IMR-90 (cell line): ENCODE results near the gene BTRC. TPM values are rescaled to one million over a fixed set of nuclear protein-coding genes. Genes with fewer than 3 reads are reported as not detected.
A peak's percentile ranks its signal among the peaks of the same experiment; 100 is the strongest.

Experiments used
- ATAC-seq: fragments of 200-7000 bp; cut with Tn5 transposase; 2 replicates; pipeline ENCODE4 v1.9.1; 2020; ENCODE audit warnings: low read depth, mild to moderate bottlenecking, moderate library complexity
- BruUV-seq: library from RNA; stranded (reverse); fragments of 400-500 nt; replicated peaks from 2 replicates; lab custom pipeline; 2021; lab: Mats Ljungman, UMichigan
- CTCF ChIA-PET: fragments of 300-600 bp; formaldehyde crosslinking; extraction: SDS; loops from one replicate; lab custom pipeline; 2021; ENCODE audit warnings: antibody characterized with exemption; lab: Yijun Ruan, JAX
- POLR2A ChIA-PET: fragments of 300-600 bp; sonication (Branson Sonifier 250); formaldehyde crosslinking; loops from one replicate; lab custom pipeline; 2022; ENCODE audit warnings: antibody characterized with exemption; ENCODE audit not compliant: unreplicated experiment; lab: Charles Lee
- DNase-seq: peaks from one replicate; pipeline ENCODE4 v3.0.0; 2013
- H2AFZ ChIP-seq: replicated peaks from 2 replicates; pipeline ENCODE3; 2013; ENCODE audit warnings: low read length, mild to moderate bottlenecking; ENCODE audit not compliant: poor library complexity
- H2AK5ac ChIP-seq: 2 replicates; pipeline ENCODE4 v1.6.1; 2013; ENCODE audit warnings: low read depth, low read length, inconsistent platforms
- H2AK9ac ChIP-seq: replicated peaks from 2 replicates; pipeline ENCODE3; 2013; ENCODE audit warnings: mild to moderate bottlenecking, low read depth, low read length, moderate library complexity; ENCODE audit not compliant: poor library complexity
- H2BK120ac ChIP-seq: 2 replicates; pipeline ENCODE4 v1.6.1; 2013; ENCODE audit warnings: low read depth, low read length, inconsistent platforms
- H2BK15ac ChIP-seq: 3 replicates; pipeline ENCODE4 v1.6.1; 2013; ENCODE audit warnings: low read depth, low read length, inconsistent platforms
- H2BK20ac ChIP-seq: 2 replicates; pipeline ENCODE4 v1.6.1; 2013; ENCODE audit warnings: low read depth, mild to moderate bottlenecking, inconsistent platforms, low read length, moderate library complexity
- H2BK5ac ChIP-seq: 2 replicates; pipeline ENCODE4 v1.6.1; 2013; ENCODE audit warnings: mild to moderate bottlenecking, low read depth, low read length, inconsistent platforms; ENCODE audit not compliant: poor library complexity, severe bottlenecking
- H3K14ac ChIP-seq: replicated peaks from 2 replicates; pipeline ENCODE4 v1.6.1; 2013; ENCODE audit warnings: low read depth, low read length, inconsistent platforms
- H3K18ac ChIP-seq: 2 replicates; pipeline ENCODE4 v1.6.1; 2013; ENCODE audit warnings: low read depth, low read length, control low read depth
- H3K23ac ChIP-seq: 2 replicates; pipeline ENCODE4 v1.6.1; 2013; ENCODE audit warnings: low read depth, low read length, inconsistent platforms
- H3K27ac ChIP-seq: 2 replicates; pipeline ENCODE4 v1.5.1; 2013; ENCODE audit warnings: mild to moderate bottlenecking, control low read depth, low read length; ENCODE audit not compliant: insufficient read depth
- H3K27me3 ChIP-seq: 2 replicates; pipeline ENCODE4 v1.6.1; 2013; ENCODE audit warnings: low read length; ENCODE audit not compliant: control insufficient read depth, insufficient read depth
- H3K36me3 ChIP-seq: 2 replicates; pipeline ENCODE4 v1.6.1; 2013; ENCODE audit warnings: low read length, mixed read lengths; ENCODE audit not compliant: control insufficient read depth, insufficient read depth
- H3K4ac ChIP-seq: 2 replicates; pipeline ENCODE4 v1.6.1; 2013; ENCODE audit warnings: low read depth, low read length, inconsistent platforms
- H3K4me1 ChIP-seq: 2 replicates; pipeline ENCODE4 v1.6.1; 2013; ENCODE audit warnings: low read length, mixed read lengths; ENCODE audit not compliant: control insufficient read depth, insufficient read depth
- H3K4me2 ChIP-seq: 2 replicates; pipeline ENCODE4 v1.6.1; 2013; ENCODE audit warnings: low read depth, mild to moderate bottlenecking, control low read depth, low read length, moderate library complexity
- H3K4me3 ChIP-seq: 2 replicates; pipeline ENCODE4 v1.5.1; 2013; ENCODE audit warnings: low read depth, mild to moderate bottlenecking, control low read depth, low read length, moderate library complexity; ENCODE audit not compliant: insufficient read depth
- H3K56ac ChIP-seq: 2 replicates; pipeline ENCODE4 v1.6.1; 2013; ENCODE audit warnings: low read length, inconsistent platforms; ENCODE audit not compliant: insufficient read depth; ENCODE audit errors: extremely low read depth
- H3K79me1 ChIP-seq, 2 experiments: 2 replicates each; pipeline ENCODE4 v1.6.1; 2013; ENCODE audit warnings: low read length in 2 of 2, inconsistent platforms in 1 of 2, low read depth in 1 of 2
- H3K9ac ChIP-seq: 2 replicates; pipeline ENCODE4 v1.6.1; 2013; ENCODE audit warnings: low read depth, low read length, control low read depth
- H3K9me1 ChIP-seq: 2 replicates; pipeline ENCODE4 v1.6.1; 2013; ENCODE audit warnings: low read length, inconsistent platforms; ENCODE audit not compliant: insufficient read depth
- H3K9me3 ChIP-seq: 2 replicates; pipeline ENCODE4 v1.6.1; 2013; ENCODE audit warnings: low read length; ENCODE audit not compliant: control insufficient read depth, insufficient read depth
- H4K20me1 ChIP-seq: 2 replicates; pipeline ENCODE4 v1.6.1; 2013; ENCODE audit warnings: low read length, inconsistent platforms; ENCODE audit not compliant: insufficient read depth
- H4K5ac ChIP-seq: 2 replicates; pipeline ENCODE4 v1.6.1; 2013; ENCODE audit warnings: mild to moderate bottlenecking, low read depth, low read length, control low read depth
- H4K8ac ChIP-seq, 2 experiments: 2 replicates each; pipeline ENCODE4 v1.6.1; 2013; ENCODE audit warnings: low read depth in 2 of 2, low read length in 2 of 2, control low read depth in 1 of 2, inconsistent platforms in 1 of 2
- H4K91ac ChIP-seq: 2 replicates; pipeline ENCODE4 v1.6.1; 2013; ENCODE audit warnings: low read depth, low read length, inconsistent platforms; ENCODE audit not compliant: insufficient read depth
- BHLHE40 ChIP-seq: fragments of 150-350 bp; IDR thresholded peaks from 2 replicates; pipeline ENCODE4 v1.6.1; 2016; ENCODE audit warnings: mild to moderate bottlenecking, low read depth, low read length
- FOS ChIP-seq: fragments of 150-350 bp; IDR thresholded peaks from 2 replicates; pipeline ENCODE4 v1.6.1; 2016; ENCODE audit warnings: low read depth, low read length
- MAZ ChIP-seq: IDR thresholded peaks from 2 replicates; pipeline ENCODE4 v1.6.1; 2012; ENCODE audit warnings: low read depth, mild to moderate bottlenecking, low read length, improper control_type of control experiment, moderate library complexity, borderline replicate concordance
- SMC3 ChIP-seq: fragments of 150-350 bp; IDR thresholded peaks from 2 replicates; pipeline ENCODE4 v1.6.1; 2016; ENCODE audit warnings: low read depth, mild to moderate bottlenecking, antibody characterized with exemption, low read length, moderate library complexity
- whole genome bisulfite sequencing, 2 experiments: methylation state at CpG; one replicate each; pipeline versions ENCODE4 v1.1.5 to v1.1.7; 2013; ENCODE audit warnings: missing lambda C conversion rate in 2 of 2; ENCODE audit not compliant: insufficient read length in 1 of 2; ENCODE audit errors: extremely low coverage in 2 of 2; 5-methylcytosine and 5-hydroxymethylcytosine counted together
- dilution Hi-C: fragments of 300-500 bp; cut with HindIII; formaldehyde crosslinking; loops from one replicate; pipeline ENCODE4 v1.14.3; 2018; ENCODE audit warnings: low sequenced_read_pairs; ENCODE audit not compliant: unreplicated experiment
- in situ Hi-C: fragments of 300-500 bp; cut with MboI; formaldehyde crosslinking; loops from 3 replicates; pipeline ENCODE4 v1.14.3; 2019; ENCODE audit warnings: low sequenced_read_pairs, inconsistent platforms, mixed read lengths
- intact Hi-C: fragments of 100-400 bp; cut with micrococcal nuclease; formaldehyde crosslinking; loops from 2 replicates; pipeline ENCODE4 v1.10.0; 2022
- polyA plus RNA-seq, 3 experiments: library from polyadenylated mRNA; depleted of rRNA; stranded (reverse); fragments of >200 nt; gene quantifications; 2 replicates each; pipeline ENCODE4 v1.2.3, GENCODE V29; 2012; ENCODE audit warnings: low replicate concordance in 1 of 3
- total RNA-seq: library from RNA; depleted of rRNA; stranded (reverse); fragments of >200 nt; gene quantifications from 2 replicates; pipeline ENCODE4 v1.2.3, GENCODE V29; 2012

BTRC gene
- total and polyA plus RNA-seq, 2 of the 4 experiments (the other 2 are of a cell fraction): 7.7 to 8.4 TPM

GRCh38 chr10:101357958-101358357 is 4.0 kb downstream of the BTRC start:
- dilution Hi-C loops (no loop called here), intact Hi-C loops (no loop called here), in situ Hi-C loops (no loop called here)
- Histone ChIP-seq H2AFZ (no peak overlapping the region), H3K4me1 (peaks cover 3% of the 10 kb centered on the region), H4K8ac (peak overlapping the region in 1 of 2 experiments; percentile 6; a peak in 1 of 4 replicates), H3K23ac (no peak overlapping the region), H2AK9ac (no peak overlapping the region), H3K9ac (no peak overlapping the region), H3K9me1 (peaks cover 11% of the 10 kb centered on the region), H2BK120ac (peak overlapping the region; percentile 33; the same call in 1 of the 2 replicates), H3K18ac (no peak overlapping the region), H3K36me3 (no peaks in the 10 kb centered on the region), H3K79me1 (peaks cover 9 to 64% of the 10 kb centered on the region in 2 experiments; a peak in 3 of 4 replicates), H3K4ac (peak overlapping the region; percentile 70), H3K9me3 (no peaks in the 10 kb centered on the region), H3K27me3 (no peaks in the 10 kb centered on the region), H4K20me1 (peaks cover 22% of the 10 kb centered on the region; the same call in 1 of the 2 replicates), H2BK5ac (no peak overlapping the region), H3K56ac (no peak overlapping the region), H2AK5ac (peak overlapping the region; percentile 79; the same call in 1 of the 2 replicates), H4K91ac (peak overlapping the region; percentile 38; the same call in 1 of the 2 replicates), H4K5ac (no peak overlapping the region), H2BK20ac (no peak overlapping the region), H3K4me2 (no peak overlapping the region), H3K14ac (peak overlapping the region; percentile 50), H3K27ac (no peak overlapping the region; the same call in 1 of the 2 replicates), H3K4me3 (no peak overlapping the region), H2BK15ac (peak overlapping the region; percentile 20; the same call in 1 of the 3 replicates)
- no peak for DNase-seq
- ATAC-seq: no peak
- WGBS, 2 experiments: 58% methylated on average over 2 of the region's 4 CpGs; no CpG with 5 or more reads in 1 of the 2 experiments
- no TSS peak for BruUV-seq
- POLR2A ChIA-PET: no interaction called here
- TF ChIP-seq BHLHE40: no peak
- TF ChIP-seq SMC3: no peak
- TF ChIP-seq MAZ: no peak
- TF ChIP-seq FOS: no peak
- CTCF ChIA-PET: interaction anchor here (0.9 kb wide), 1 partner anchor 47 kb away, joined by 3 read pairs; no protein-coding TSS in a partner anchor
